Measurements from ENCODE around the gene OLAH.

DNA sequence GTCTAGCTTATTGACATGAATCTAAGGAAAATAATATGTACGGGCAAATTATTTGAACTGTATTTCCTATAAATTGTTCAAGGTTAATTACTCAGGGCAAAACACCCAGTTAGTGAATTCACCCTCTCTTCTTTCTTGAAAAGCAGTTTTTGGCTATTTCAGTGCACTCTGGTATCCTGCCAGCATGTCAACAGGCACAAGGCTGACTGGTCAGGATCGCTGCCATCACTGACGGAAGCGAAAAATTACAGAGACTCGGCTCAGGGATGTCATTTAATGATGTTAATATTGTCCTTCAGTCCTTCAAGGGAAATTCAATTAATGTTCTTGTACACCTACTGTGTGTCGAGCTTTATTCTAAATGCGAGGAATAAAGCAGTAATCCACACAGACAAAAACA lies 28.3 kb upstream of the OLAH start:
- TF ChIP-seq, protein P1, sequence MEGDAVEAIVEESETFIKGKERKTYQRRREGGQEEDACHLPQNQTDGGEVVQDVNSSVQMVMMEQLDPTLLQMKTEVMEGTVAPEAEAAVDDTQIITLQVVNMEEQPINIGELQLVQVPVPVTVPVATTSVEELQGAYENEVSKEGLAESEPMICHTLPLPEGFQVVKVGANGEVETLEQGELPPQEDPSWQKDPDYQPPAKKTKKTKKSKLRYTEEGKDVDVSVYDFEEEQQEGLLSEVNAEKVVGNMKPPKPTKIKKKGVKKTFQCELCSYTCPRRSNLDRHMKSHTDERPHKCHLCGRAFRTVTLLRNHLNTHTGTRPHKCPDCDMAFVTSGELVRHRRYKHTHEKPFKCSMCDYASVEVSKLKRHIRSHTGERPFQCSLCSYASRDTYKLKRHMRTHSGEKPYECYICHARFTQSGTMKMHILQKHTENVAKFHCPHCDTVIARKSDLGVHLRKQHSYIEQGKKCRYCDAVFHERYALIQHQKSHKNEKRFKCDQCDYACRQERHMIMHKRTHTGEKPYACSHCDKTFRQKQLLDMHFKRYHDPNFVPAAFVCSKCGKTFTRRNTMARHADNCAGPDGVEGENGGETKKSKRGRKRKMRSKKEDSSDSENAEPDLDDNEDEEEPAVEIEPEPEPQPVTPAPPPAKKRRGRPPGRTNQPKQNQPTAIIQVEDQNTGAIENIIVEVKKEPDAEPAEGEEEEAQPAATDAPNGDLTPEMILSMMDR (optimal IDR thresholded peaks at IDR 0.05 in 1 of 3, IDR thresholded peaks at IDR 0.05 in 1 of 3, conservative IDR thresholded peaks at IDR 0.05 in 1 of 3; ENCODE audit: extremely low read depth in 1 of 3, insufficient read depth in 2 of 3, low read length in 3 of 3) = no peak
- no peak for TF ChIP-seq EZH2 (IDR thresholded peaks at IDR 0.05; ENCODE audit: low read length)

Measured in keratinocyte (primary cell).